GM12872 (cell line): ENCODE data around the gene C1orf105.

Experiments
- CTCF ChIP-seq: IDR thresholded peaks from 3 replicates; pipeline ENCODE4 v1.5.1; 2011; ENCODE audit warnings: low read depth, mild to moderate bottlenecking, low read length, moderate library complexity; ENCODE audit not compliant: insufficient read depth

Gene C1orf105

GRCh38 chr1:172517081-172517480 is 96.6 kb downstream of the C1orf105 start:
- TF ChIP-seq CTCF, result no peak

- no peak for TF ChIP-seq CTCF
Measured at GRCh38 chr1:172517545-172517944, 97.1 kb downstream of the C1orf105 start.
